K562 (cell line): ENCODE results near the gene C1orf198. TPM values are rescaled to one million over a fixed set of nuclear protein-coding genes. Genes with fewer than 3 reads are reported as not detected.
A peak's percentile ranks its signal among the peaks of the same experiment; 100 is the strongest.

Experiments
- BRF1 ChIP-seq: IDR thresholded peaks from 3 replicates; pipeline ENCODE4 v1.6.1; 2011; ENCODE audit warnings: borderline replicate concordance, mild to moderate bottlenecking; ENCODE audit not compliant: insufficient read length; ENCODE audit errors: extremely low read depth
- CCAR2 ChIP-seq: fragments of 200-400 bp; formaldehyde crosslinking; IDR thresholded peaks from 2 replicates; pipeline ENCODE4 v1.6.1; 2017; ENCODE audit warnings: mild to moderate bottlenecking, low read depth, low read length
- COPS2 ChIP-seq: fragments of 450-650 bp; conservative IDR thresholded peaks from 2 replicates; pipeline ENCODE4 v1.6.1; 2016; ENCODE audit warnings: mild to moderate bottlenecking, moderate library complexity
- DACH1 ChIP-seq: fragments of 450-650 bp; IDR thresholded peaks from 2 replicates; pipeline ENCODE4 v1.6.1; 2018; ENCODE audit not compliant: partially characterized antibody
- ELF1 ChIP-seq: fragments of 200-800 bp; sonication (Bioruptor generic); IDR thresholded peaks from 2 replicates; pipeline ENCODE4 v1.6.1; 2016; ENCODE audit warnings: missing genetic modification characterization, missing compliant biosample characterization
- HNRNPK ChIP-seq: fragments of 200-400 bp; formaldehyde crosslinking; IDR thresholded peaks from one replicate; pipeline ENCODE4 v1.6.1; 2018; ENCODE audit warnings: mild to moderate bottlenecking, low read depth, low read length; ENCODE audit not compliant: poor library complexity, severe bottlenecking
- MNT ChIP-seq, 2 experiments: fragments of 450-650 bp; conservative IDR thresholded peaks; 2 replicates each; pipeline ENCODE4 v1.6.1; 2017; ENCODE audit warnings: mild to moderate bottlenecking in 2 of 2, moderate library complexity in 2 of 2
- MTF1 ChIP-seq: fragments of 250-450 bp; sonication (Bioruptor Pico); IDR thresholded peaks from 2 replicates; pipeline ENCODE4 v1.9.0; 2021; ENCODE audit warnings: moderate library complexity, mild to moderate bottlenecking, inconsistent platforms, borderline replicate concordance
- NFE2 ChIP-seq: IDR thresholded peaks from 2 replicates; pipeline ENCODE4 v1.6.1; 2014; ENCODE audit warnings: antibody characterized with exemption, low read depth
- RBM34 ChIP-seq: fragments of 200-400 bp; formaldehyde crosslinking; IDR thresholded peaks from 2 replicates; pipeline ENCODE4 v1.6.1; 2018; ENCODE audit warnings: low read length, borderline replicate concordance; ENCODE audit not compliant: insufficient read depth
- SETDB1 ChIP-seq: IDR thresholded peaks from one replicate; pipeline ENCODE4 v1.6.1; 2012; ENCODE audit warnings: low read length, control low read depth, inconsistent platforms
- TBP ChIP-seq: optimal IDR thresholded peaks from 2 replicates; pipeline ENCODE3; 2011; ENCODE audit warnings: low read depth, low read length, improper control_type of control experiment
- ZFP1 ChIP-seq: fragments of 450-650 bp; formaldehyde crosslinking; IDR thresholded peaks from 2 replicates; pipeline ENCODE4 v1.4.0; 2020; ENCODE audit warnings: mild to moderate bottlenecking, mixed read lengths
- ZKSCAN3 ChIP-seq: fragments of 250-450 bp; sonication (Bioruptor Pico); IDR thresholded peaks from 2 replicates; pipeline ENCODE4 v1.4.0; 2020
- ZNF133 ChIP-seq: fragments of 250-450 bp; sonication (Bioruptor Pico); IDR thresholded peaks from 2 replicates; pipeline ENCODE4 v1.4.0; 2020; ENCODE audit warnings: mild to moderate bottlenecking
- ZNF134 ChIP-seq: fragments of 250-450 bp; sonication (Bioruptor Pico); conservative IDR thresholded peaks from 2 replicates; pipeline ENCODE4 v1.4.0; 2020
- ZNF407 ChIP-seq: fragments of 450-650 bp; IDR thresholded peaks from 2 replicates; pipeline ENCODE4 v1.6.1; 2016; ENCODE audit warnings: low read depth
- ZNF75A ChIP-seq: fragments of 450-650 bp; formaldehyde crosslinking; IDR thresholded peaks from 2 replicates; pipeline ENCODE4 v1.4.0; 2020; ENCODE audit warnings: mild to moderate bottlenecking
- ZNF76 ChIP-seq: fragments of 250-450 bp; sonication (Bioruptor Pico); IDR thresholded peaks from 2 replicates; pipeline ENCODE4 v1.4.0; 2020; ENCODE audit warnings: mild to moderate bottlenecking, moderate library complexity, borderline replicate concordance
- ZNF766 ChIP-seq: fragments of 200-800 bp; sonication (Bioruptor generic); conservative IDR thresholded peaks from 2 replicates; pipeline ENCODE4 v1.6.1; 2016; ENCODE audit warnings: missing genetic modification characterization, missing compliant biosample characterization
- polyA plus RNA-seq, 8 experiments: library from polyadenylated mRNA; depleted of rRNA in 4 of 8; stranded (reverse) in 5 of 8; unstranded in 3 of 8; fragments of >200 nt; fragmentation: Nextera tagmentation in 2 of 8; fragmentation: Illumina TruSeq in 1 of 8; extraction: Ambion mirVana in 2 of 8; extraction: Trizol in 1 of 8; gene quantifications; 2 replicates each; pipeline versions ENCODE4 v1.2.1 to v1.2.3, GENCODE V29; 2011 to 2014; ENCODE audit warnings: inconsistent platforms in 1 of 8, missing spikeins in 1 of 8
- total RNA-seq, 7 experiments: library from RNA; depleted of rRNA in 6 of 7; stranded (reverse); fragments of >200 nt in 6 of 7; fragmentation: Illumina TruSeq in 2 of 7; extraction: Trizol in 2 of 7; gene quantifications; 2 replicates each; pipeline versions ENCODE4 v1.2.1 to v1.2.3, GENCODE V29; 2011 to 2021; ENCODE audit warnings: low replicate concordance in 1 of 7

C1orf198 gene
- total and polyA plus RNA-seq, 9 of the 15 experiments (the other 6 are each of a cell fraction or from before 2014, with no cell fraction given) = 2.0 to 15.1 (median 10.4) TPM

GRCh38 chr1:230867903-230868735 lies at the start of gene C1orf198 (continued):
- TF ChIP-seq ZNF407 (no peak), BRF1 (no peak), CCAR2 (no peak), ZNF133 (CRISPR knock-in tag) (no peak), ZNF134 (CRISPR knock-in tag) (no peak), ZKSCAN3 (no peak), SETDB1 (no peak), DACH1 (no peak), ELF1 (no peak), MNT (conservative IDR thresholded peaks at IDR 0.05) (no peak), NFE2 (no peak), HNRNPK (no peak), ZFP1 (CRISPR knock-in tag) (no peak), COPS2 (no peak), RBM34 (no peak), ZNF76 (no peak), ZNF766 (no peak), MTF1 (no peak), ZNF75A (CRISPR knock-in tag) (no peak), TBP (peak; percentile 20)
